ENCODE measurements around the gene SOAT2.

DNA sequence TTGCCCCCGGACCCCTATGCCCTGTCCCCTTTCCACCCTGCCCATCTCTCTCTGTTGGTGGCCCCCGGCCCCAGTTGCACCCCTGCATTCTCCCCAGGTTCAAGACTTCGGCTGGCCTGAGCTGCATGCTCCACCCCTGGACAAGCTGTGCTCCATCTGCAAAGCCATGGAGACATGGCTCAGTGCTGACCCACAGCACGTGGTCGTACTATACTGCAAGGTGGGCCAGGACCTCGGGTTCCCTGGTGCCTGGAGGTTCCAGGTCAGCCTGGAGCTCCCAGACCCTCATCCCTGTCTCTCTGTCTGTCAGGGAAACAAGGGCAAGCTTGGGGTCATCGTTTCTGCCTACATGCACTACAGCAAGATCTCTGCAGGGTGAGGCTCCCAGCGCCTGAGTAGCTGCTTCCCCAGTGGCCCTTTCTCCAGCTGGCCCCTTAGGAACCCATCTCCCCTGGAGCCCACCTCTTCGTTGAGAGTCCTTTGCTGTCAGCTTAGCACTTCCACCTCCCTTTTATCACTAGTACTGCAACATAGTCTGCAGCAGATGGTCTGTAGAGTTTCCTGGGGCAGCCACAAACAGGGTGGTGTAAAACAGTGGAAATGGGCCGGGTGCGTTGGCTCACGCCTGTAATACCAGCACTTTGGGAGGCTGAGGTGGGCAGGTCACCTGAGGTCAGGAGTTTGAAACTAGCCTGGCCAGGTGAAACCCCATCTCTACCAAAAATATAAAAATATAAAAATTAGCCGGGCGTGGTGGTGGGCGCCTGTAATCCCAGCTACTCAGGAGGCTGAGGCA is 47.6 kb upstream of the SOAT2 start:
- TF ChIP-seq, protein P1, sequence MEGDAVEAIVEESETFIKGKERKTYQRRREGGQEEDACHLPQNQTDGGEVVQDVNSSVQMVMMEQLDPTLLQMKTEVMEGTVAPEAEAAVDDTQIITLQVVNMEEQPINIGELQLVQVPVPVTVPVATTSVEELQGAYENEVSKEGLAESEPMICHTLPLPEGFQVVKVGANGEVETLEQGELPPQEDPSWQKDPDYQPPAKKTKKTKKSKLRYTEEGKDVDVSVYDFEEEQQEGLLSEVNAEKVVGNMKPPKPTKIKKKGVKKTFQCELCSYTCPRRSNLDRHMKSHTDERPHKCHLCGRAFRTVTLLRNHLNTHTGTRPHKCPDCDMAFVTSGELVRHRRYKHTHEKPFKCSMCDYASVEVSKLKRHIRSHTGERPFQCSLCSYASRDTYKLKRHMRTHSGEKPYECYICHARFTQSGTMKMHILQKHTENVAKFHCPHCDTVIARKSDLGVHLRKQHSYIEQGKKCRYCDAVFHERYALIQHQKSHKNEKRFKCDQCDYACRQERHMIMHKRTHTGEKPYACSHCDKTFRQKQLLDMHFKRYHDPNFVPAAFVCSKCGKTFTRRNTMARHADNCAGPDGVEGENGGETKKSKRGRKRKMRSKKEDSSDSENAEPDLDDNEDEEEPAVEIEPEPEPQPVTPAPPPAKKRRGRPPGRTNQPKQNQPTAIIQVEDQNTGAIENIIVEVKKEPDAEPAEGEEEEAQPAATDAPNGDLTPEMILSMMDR (optimal IDR thresholded peaks at IDR 0.05 in 1 of 3, IDR thresholded peaks at IDR 0.05 in 1 of 3, conservative IDR thresholded peaks at IDR 0.05 in 1 of 3; ENCODE audit: extremely low read depth in 1 of 3, insufficient read depth in 2 of 3, low read length in 3 of 3), result no peak
- TF ChIP-seq EZH2 (IDR thresholded peaks at IDR 0.05; ENCODE audit: low read length), result no peak

Data from keratinocyte (primary cell).